HAP-1 (cell line): Measurements from ENCODE around the gene TTLL5.
A peak's percentile ranks its signal among the peaks of the same experiment; 100 is the strongest.
"Not testable (repeated sequence)": the region's sequence is repeated elsewhere in the genome, so short reads cannot be mapped to it uniquely, and the experiment has no call there.

ENCODE experiments used
- DNase-seq, 2 experiments: peaks; one replicate each; pipeline ENCODE4 v3.0.0-alpha.2; 2016 to 2020; ENCODE audit warnings: low spot score in 2 of 2
- H3K27me3 ChIP-seq: fragments of 250-450 bp; sonication (Bioruptor Pico); 2 replicates; pipeline ENCODE4 v1.5.1; 2020; ENCODE audit warnings: low read depth, mild to moderate bottlenecking, moderate library complexity
- H3K36me3 ChIP-seq: fragments of 250-450 bp; sonication (Bioruptor Pico); replicated peaks from 2 replicates; pipeline ENCODE4 v1.5.1; 2020; ENCODE audit warnings: mild to moderate bottlenecking
- H3K4me1 ChIP-seq: fragments of 250-450 bp; sonication (Bioruptor Pico); 2 replicates; pipeline ENCODE4 v1.5.1; 2020; ENCODE audit warnings: mild to moderate bottlenecking
- H3K4me3 ChIP-seq: fragments of 250-450 bp; sonication (Bioruptor Pico); 2 replicates; pipeline ENCODE4 v1.5.1; 2020; ENCODE audit warnings: mild to moderate bottlenecking, moderate library complexity
- H3K9me3 ChIP-seq: fragments of 250-450 bp; sonication (Bioruptor Pico); 2 replicates; pipeline ENCODE4 v1.5.1; 2020; ENCODE audit warnings: mild to moderate bottlenecking, moderate library complexity
- in situ Hi-C: fragments of 300-500 bp; cut with MboI; formaldehyde crosslinking; loops from 3 replicates; pipeline ENCODE4 v1.14.3; 2020; ENCODE audit warnings: low sequenced_read_pairs, inconsistent platforms, mixed read lengths

The TTLL5 gene

GRCh38 chr14:75907756-75908359, 246.8 kb downstream of the TTLL5 start:
- H3K36me3 ChIP-seq, result no peaks in the 10 kb centered on the region
- no peaks in the 10 kb centered on the region for H3K4me1 ChIP-seq
- no peaks in the 10 kb centered on the region for H3K9me3 ChIP-seq
- H3K4me3 ChIP-seq, result no peak overlapping the region
- no peaks in the 10 kb centered on the region for H3K27me3 ChIP-seq
- no peak for DNase-seq
- in situ Hi-C loops, result no loop called here

GRCh38 chr14:75909630-75910029, 248.6 kb downstream of the TTLL5 start:
- no peak for DNase-seq
- H3K9me3 ChIP-seq, result no peaks in the 10 kb centered on the region
- H3K27me3 ChIP-seq, result no peaks in the 10 kb centered on the region
- H3K4me1 ChIP-seq, result no peaks in the 10 kb centered on the region
- no peaks in the 10 kb centered on the region for H3K36me3 ChIP-seq
- no peak overlapping the region for H3K4me3 ChIP-seq
- in situ Hi-C loops, result no loop called here

GRCh38 chr14:75910048-75910447, 249.0 kb downstream of the TTLL5 start:
- H3K36me3 ChIP-seq, result no peaks in the 10 kb centered on the region
- in situ Hi-C loops, result no loop called here
- H3K4me1 ChIP-seq, result no peaks in the 10 kb centered on the region
- no peaks in the 10 kb centered on the region for H3K9me3 ChIP-seq
- no peaks in the 10 kb centered on the region for H3K27me3 ChIP-seq
- H3K4me3 ChIP-seq, result no peak overlapping the region
- DNase-seq, result no peak

GRCh38 chr14:75911883-75912282, 250.8 kb downstream of the TTLL5 start:
- Histone ChIP-seq H3K27me3 (no peaks in the 10 kb centered on the region), H3K4me3 (no peak overlapping the region), H3K9me3 (no peaks in the 10 kb centered on the region), H3K4me1 (no peaks in the 10 kb centered on the region), H3K36me3 (no peaks in the 10 kb centered on the region)
- peak in 1 of 2 experiments; percentile 55 for DNase-seq
- in situ Hi-C loops, result no loop called here

GRCh38 chr14:75913183-75913582, 252.1 kb downstream of the TTLL5 start:
- H3K36me3 ChIP-seq, result no peaks in the 10 kb centered on the region
- in situ Hi-C loops, result no loop called here
- no peak overlapping the region for H3K4me3 ChIP-seq
- no peaks in the 10 kb centered on the region for H3K9me3 ChIP-seq
- H3K4me1 ChIP-seq, result no peaks in the 10 kb centered on the region
- DNase-seq, result no peak
- no peaks in the 10 kb centered on the region for H3K27me3 ChIP-seq

GRCh38 chr14:75915045-75915444, 254.0 kb downstream of the TTLL5 start:
- Histone ChIP-seq H3K4me3 (no peak overlapping the region), H3K36me3 (no peaks in the 10 kb centered on the region), H3K27me3 (no peaks in the 10 kb centered on the region), H3K4me1 (no peaks in the 10 kb centered on the region), H3K9me3 (no peaks in the 10 kb centered on the region)
- in situ Hi-C loops, result no loop called here
- no peak for DNase-seq

- Histone ChIP-seq H3K36me3 (no peaks in the 10 kb centered on the region), H3K9me3 (no peaks in the 10 kb centered on the region), H3K4me1 (no peaks in the 10 kb centered on the region), H3K4me3 (no peak overlapping the region), H3K27me3 (no peaks in the 10 kb centered on the region)
- no peak for DNase-seq
- in situ Hi-C loops, result no loop called here
Measured at GRCh38 chr14:75917322-75917945, 256.4 kb downstream of the TTLL5 start.

GRCh38 chr14:75917946-75918335, 256.9 kb downstream of the TTLL5 start:
- in situ Hi-C loops, result no loop called here
- Histone ChIP-seq H3K36me3 (no peaks in the 10 kb centered on the region), H3K4me3 (no peak overlapping the region), H3K9me3 (no peaks in the 10 kb centered on the region), H3K4me1 (no peaks in the 10 kb centered on the region), H3K27me3 (no peaks in the 10 kb centered on the region)
- no peak for DNase-seq

- H3K9me3 ChIP-seq, H3K4me3 ChIP-seq, in situ Hi-C loops, DNase-seq, H3K36me3 ChIP-seq, H3K4me1 ChIP-seq, H3K27me3 ChIP-seq: not testable (repeated sequence)
Measured at GRCh38 chr14:75920421-75920820, 259.4 kb downstream of the TTLL5 start.

- DNase-seq, in situ Hi-C loops, H3K36me3 ChIP-seq, H3K27me3 ChIP-seq, H3K4me1 ChIP-seq, H3K9me3 ChIP-seq, H3K4me3 ChIP-seq: not testable (repeated sequence)
Measured at GRCh38 chr14:75925141-75925840, 264.2 kb downstream of the TTLL5 start.

- Histone ChIP-seq H3K4me1 (no peaks in the 10 kb centered on the region), H3K36me3 (no peaks in the 10 kb centered on the region), H3K9me3 (no peaks in the 10 kb centered on the region), H3K4me3 (no peak overlapping the region), H3K27me3 (no peaks in the 10 kb centered on the region)
- no peak for DNase-seq
- in situ Hi-C loops, result no loop called here
Measured at GRCh38 chr14:75926431-75927115, 265.5 kb downstream of the TTLL5 start.

- DNase-seq, result no peak
- in situ Hi-C loops, result no loop called here
- H3K9me3 ChIP-seq, result no peaks in the 10 kb centered on the region
Measured at GRCh38 chr14:75927564-75928087, 266.6 kb downstream of the TTLL5 start.

GRCh38 chr14:75928690-75929181, 267.7 kb downstream of the TTLL5 start:
- DNase-seq, result no peak
- H3K9me3 ChIP-seq, result no peaks in the 10 kb centered on the region
- no peak overlapping the region for H3K4me3 ChIP-seq
- in situ Hi-C loops, result no loop called here
- no peaks in the 10 kb centered on the region for H3K4me1 ChIP-seq
- H3K27me3 ChIP-seq, result no peaks in the 10 kb centered on the region
- no peaks in the 10 kb centered on the region for H3K36me3 ChIP-seq

More at GRCh38 chr14:75927564-75928087, 266.6 kb downstream of the TTLL5 start:
- Histone ChIP-seq H3K4me3 (no peak overlapping the region), H3K36me3 (no peaks in the 10 kb centered on the region), H3K27me3 (no peaks in the 10 kb centered on the region), H3K4me1 (no peaks in the 10 kb centered on the region)
